Neural cell (in vitro differentiated cells): ENCODE results near the gene NIPSNAP3A.

Experiments
- EP300 ChIP-seq: fragments of 450-650 bp; conservative IDR thresholded peaks from 2 replicates; pipeline ENCODE4 v1.6.1; 2014; ENCODE audit warnings: antibody characterized with exemption, mild to moderate bottlenecking, moderate library complexity; ENCODE audit not compliant: poor library complexity, severe bottlenecking
- EZH2 ChIP-seq: fragments of 200-600, 300-800 bp; shearing (Covaris generic), sonication (generic); IDR thresholded peaks from 2 replicates; pipeline ENCODE4 v1.6.1; 2014; ENCODE audit warnings: antibody characterized with exemption, low read length, borderline replicate concordance, mild to moderate bottlenecking; ENCODE audit not compliant: insufficient read depth, poor library complexity, severe bottlenecking
- POLR2AphosphoS5 ChIP-seq: IDR thresholded peaks from 2 replicates; pipeline ENCODE4 v1.6.1; 2012
- RAD21 ChIP-seq: fragments of 450-650 bp; conservative IDR thresholded peaks from 2 replicates; pipeline ENCODE4 v1.6.1; 2014; ENCODE audit warnings: antibody characterized with exemption, mild to moderate bottlenecking, moderate library complexity
- SMC3 ChIP-seq: fragments of 450-650 bp; conservative IDR thresholded peaks from 2 replicates; pipeline ENCODE4 v1.6.1; 2014; ENCODE audit warnings: antibody characterized with exemption, mild to moderate bottlenecking, moderate library complexity; ENCODE audit not compliant: poor library complexity
- TAF1 ChIP-seq: IDR thresholded peaks from 2 replicates; pipeline ENCODE4 v1.6.1; 2012; ENCODE audit warnings: low read depth
- TF ChIP-seq, protein P1 (sequence below): fragments of 450-650 bp; IDR thresholded peaks from 2 replicates; pipeline ENCODE4 v1.5.1; 2014; ENCODE audit warnings: antibody characterized with exemption, mild to moderate bottlenecking, moderate library complexity; ENCODE audit not compliant: poor library complexity, severe bottlenecking
- TF ChIP-seq, protein P2 (sequence below): IDR thresholded peaks from 2 replicates; pipeline ENCODE4 v1.6.1; 2012; ENCODE audit warnings: borderline replicate concordance

- TF ChIP-seq RAD21, result peak; percentile 14
- TF ChIP-seq, protein P1, sequence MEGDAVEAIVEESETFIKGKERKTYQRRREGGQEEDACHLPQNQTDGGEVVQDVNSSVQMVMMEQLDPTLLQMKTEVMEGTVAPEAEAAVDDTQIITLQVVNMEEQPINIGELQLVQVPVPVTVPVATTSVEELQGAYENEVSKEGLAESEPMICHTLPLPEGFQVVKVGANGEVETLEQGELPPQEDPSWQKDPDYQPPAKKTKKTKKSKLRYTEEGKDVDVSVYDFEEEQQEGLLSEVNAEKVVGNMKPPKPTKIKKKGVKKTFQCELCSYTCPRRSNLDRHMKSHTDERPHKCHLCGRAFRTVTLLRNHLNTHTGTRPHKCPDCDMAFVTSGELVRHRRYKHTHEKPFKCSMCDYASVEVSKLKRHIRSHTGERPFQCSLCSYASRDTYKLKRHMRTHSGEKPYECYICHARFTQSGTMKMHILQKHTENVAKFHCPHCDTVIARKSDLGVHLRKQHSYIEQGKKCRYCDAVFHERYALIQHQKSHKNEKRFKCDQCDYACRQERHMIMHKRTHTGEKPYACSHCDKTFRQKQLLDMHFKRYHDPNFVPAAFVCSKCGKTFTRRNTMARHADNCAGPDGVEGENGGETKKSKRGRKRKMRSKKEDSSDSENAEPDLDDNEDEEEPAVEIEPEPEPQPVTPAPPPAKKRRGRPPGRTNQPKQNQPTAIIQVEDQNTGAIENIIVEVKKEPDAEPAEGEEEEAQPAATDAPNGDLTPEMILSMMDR, result no peak
- TF ChIP-seq EP300, result no peak
- no peak for TF ChIP-seq TAF1
- TF ChIP-seq, protein P2, sequence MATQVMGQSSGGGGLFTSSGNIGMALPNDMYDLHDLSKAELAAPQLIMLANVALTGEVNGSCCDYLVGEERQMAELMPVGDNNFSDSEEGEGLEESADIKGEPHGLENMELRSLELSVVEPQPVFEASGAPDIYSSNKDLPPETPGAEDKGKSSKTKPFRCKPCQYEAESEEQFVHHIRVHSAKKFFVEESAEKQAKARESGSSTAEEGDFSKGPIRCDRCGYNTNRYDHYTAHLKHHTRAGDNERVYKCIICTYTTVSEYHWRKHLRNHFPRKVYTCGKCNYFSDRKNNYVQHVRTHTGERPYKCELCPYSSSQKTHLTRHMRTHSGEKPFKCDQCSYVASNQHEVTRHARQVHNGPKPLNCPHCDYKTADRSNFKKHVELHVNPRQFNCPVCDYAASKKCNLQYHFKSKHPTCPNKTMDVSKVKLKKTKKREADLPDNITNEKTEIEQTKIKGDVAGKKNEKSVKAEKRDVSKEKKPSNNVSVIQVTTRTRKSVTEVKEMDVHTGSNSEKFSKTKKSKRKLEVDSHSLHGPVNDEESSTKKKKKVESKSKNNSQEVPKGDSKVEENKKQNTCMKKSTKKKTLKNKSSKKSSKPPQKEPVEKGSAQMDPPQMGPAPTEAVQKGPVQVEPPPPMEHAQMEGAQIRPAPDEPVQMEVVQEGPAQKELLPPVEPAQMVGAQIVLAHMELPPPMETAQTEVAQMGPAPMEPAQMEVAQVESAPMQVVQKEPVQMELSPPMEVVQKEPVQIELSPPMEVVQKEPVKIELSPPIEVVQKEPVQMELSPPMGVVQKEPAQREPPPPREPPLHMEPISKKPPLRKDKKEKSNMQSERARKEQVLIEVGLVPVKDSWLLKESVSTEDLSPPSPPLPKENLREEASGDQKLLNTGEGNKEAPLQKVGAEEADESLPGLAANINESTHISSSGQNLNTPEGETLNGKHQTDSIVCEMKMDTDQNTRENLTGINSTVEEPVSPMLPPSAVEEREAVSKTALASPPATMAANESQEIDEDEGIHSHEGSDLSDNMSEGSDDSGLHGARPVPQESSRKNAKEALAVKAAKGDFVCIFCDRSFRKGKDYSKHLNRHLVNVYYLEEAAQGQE, result peak; percentile 19
- TF ChIP-seq POLR2AphosphoS5, result no peak
- no peak for TF ChIP-seq EZH2
- TF ChIP-seq SMC3, result no peak
Observed at GRCh38 chr9:104747565-104748358, at the start of gene NIPSNAP3A.
